SK-N-SH (cell line): ENCODE measurements around the gene PALM.

Experiments used
- CTCF ChIP-seq: fragments of 200-600 bp; sonication (generic); IDR thresholded peaks from 2 replicates; pipeline ENCODE4 v1.6.1; 2017; ENCODE audit warnings: antibody characterized with exemption, mild to moderate bottlenecking, moderate library complexity
- ELF1 ChIP-seq: IDR thresholded peaks from 2 replicates; pipeline ENCODE4 v1.4.0; 2012
- EP300 ChIP-seq, 2 experiments: IDR thresholded peaks; 2 replicates each; pipeline versions ENCODE4 v1.4.0 to v1.6.1; 2012; ENCODE audit warnings: borderline replicate concordance in 1 of 2, low read depth in 1 of 2, low read length in 1 of 2
- MAX ChIP-seq: IDR thresholded peaks from 2 replicates; pipeline ENCODE4 v1.4.0; 2012; ENCODE audit warnings: low read depth
- POLR2AphosphoS5 ChIP-seq: IDR thresholded peaks from 2 replicates; pipeline ENCODE4 v1.6.1; 2012; ENCODE audit warnings: low read depth, low read length
- RAD21 ChIP-seq: IDR thresholded peaks from 2 replicates; pipeline ENCODE4 v1.6.1; 2012; ENCODE audit warnings: mild to moderate bottlenecking, low read length
- RFX5 ChIP-seq: IDR thresholded peaks from 2 replicates; pipeline ENCODE4 v1.6.1; 2012; ENCODE audit warnings: mild to moderate bottlenecking, improper control_type of control experiment, low read length
- SIN3A ChIP-seq: IDR thresholded peaks from 2 replicates; pipeline ENCODE4 v1.6.1; 2012; ENCODE audit warnings: low read depth, mild to moderate bottlenecking, low read length, moderate library complexity, borderline replicate concordance
- SMC3 ChIP-seq: IDR thresholded peaks from 2 replicates; pipeline ENCODE4 v1.6.1; 2012; ENCODE audit warnings: low read depth, low read length, improper control_type of control experiment
- TAF1 ChIP-seq: IDR thresholded peaks from 2 replicates; pipeline ENCODE4 v1.6.1; 2012; ENCODE audit warnings: low read depth, mild to moderate bottlenecking, low read length, moderate library complexity, borderline replicate concordance
- USF1 ChIP-seq: IDR thresholded peaks from 2 replicates; pipeline ENCODE4 v1.4.0; 2012; ENCODE audit warnings: low read depth, borderline replicate concordance
- USF2 ChIP-seq: fragments of 150-350 bp; IDR thresholded peaks from 2 replicates; pipeline ENCODE4 v1.6.1; 2017; ENCODE audit warnings: antibody characterized with exemption, low read length, low read depth, borderline replicate concordance

GRCh38 chr19:729965-730668 lies 21.4 kb downstream of the PALM start:
- TF ChIP-seq MAX: no peak
- no peak for TF ChIP-seq CTCF
- TF ChIP-seq USF2: no peak
- TF ChIP-seq USF1: no peak
- no peak for TF ChIP-seq RFX5
- no peak for TF ChIP-seq ELF1
- TF ChIP-seq RAD21: no peak
- no peak for TF ChIP-seq SIN3A
- no peak for TF ChIP-seq POLR2AphosphoS5
- no peak for TF ChIP-seq SMC3
- TF ChIP-seq TAF1: no peak
- no peak for TF ChIP-seq EP300 (IDR thresholded peaks at IDR 0.05; ENCODE audit: borderline replicate concordance in 1 of 2, low read depth in 1 of 2, low read length in 1 of 2)
